HepG2 (cell line): ENCODE data around the gene CTAGE1. TPM values are rescaled to one million over a fixed set of nuclear protein-coding genes. Genes with fewer than 3 reads are reported as not detected.

Source experiments
- ATAC-seq: fragments of 200-7000 bp; cut with Tn5 transposase; 3 replicates; pipeline ENCODE4 v1.9.1; 2020; ENCODE audit warnings: mild to moderate bottlenecking, moderate library complexity
- BruUV-seq: library from RNA; stranded (reverse); fragments of 400-500 nt; replicated peaks from 2 replicates; lab custom pipeline; 2021; lab: Mats Ljungman, UMichigan
- CTCF ChIA-PET: fragments of 300-600 bp; formaldehyde crosslinking; extraction: SDS; loops from one replicate; lab custom pipeline; 2021; ENCODE audit warnings: low total read pairs, inconsistent platforms, low intra/inter-chr PET ratio; lab: Yijun Ruan, JAX
- POLR2A ChIA-PET: fragments of 350-600 bp; sonication (Branson Sonifier 250); formaldehyde crosslinking; loops from one replicate; lab custom pipeline; 2020; ENCODE audit warnings: antibody characterized with exemption, inconsistent platforms; lab: Yijun Ruan, JAX
- DNase-seq: peaks from one replicate; pipeline ENCODE4 v3.0.0-alpha.2; 2015; ENCODE audit warnings: low spot score
- FAIRE-seq: peaks from 3 replicates; lab custom pipeline; 2011; peaks lifted over from hg19 to GRCh38; lab: Jason Lieb, UNC
- H2AFZ ChIP-seq: one replicate; pipeline ENCODE4 v1.6.1; 2011; ENCODE audit warnings: low read length, inconsistent platforms
- H3K27ac ChIP-seq: fragments of 300-600 bp; 3 replicates; pipeline ENCODE4 v1.8.0; 2011; ENCODE audit warnings: mixed run types, mild to moderate bottlenecking, mixed read lengths, low read length, inconsistent platforms; ENCODE audit not compliant: insufficient read depth; ENCODE audit errors: extremely low read length
- H3K27me3 ChIP-seq, 2 experiments: fragments of 200-600 bp in 1 of 2; 2 replicates in 1 of 2; 3 replicates in 1 of 2; pipeline versions ENCODE4 v1.6.0 to v1.8.0; 2011; ENCODE audit warnings: low read length in 2 of 2, mild to moderate bottlenecking in 2 of 2, moderate library complexity in 2 of 2, inconsistent platforms in 1 of 2; ENCODE audit not compliant: insufficient read depth in 2 of 2, control insufficient read depth in 1 of 2
- H3K36me3 ChIP-seq, 2 experiments: fragments of 200-600 bp in 1 of 2; replicated peaks in 1 of 2; 2 replicates in 1 of 2; 3 replicates in 1 of 2; pipeline versions ENCODE4 v1.5.1 to v1.8.0; 2011; ENCODE audit warnings: low read length in 2 of 2, inconsistent platforms in 1 of 2; ENCODE audit not compliant: insufficient read depth in 2 of 2, control insufficient read depth in 1 of 2
- H3K4me1 ChIP-seq: 2 replicates; pipeline ENCODE4 v1.5.1; 2012; ENCODE audit warnings: low read length, inconsistent platforms; ENCODE audit not compliant: insufficient read depth
- H3K4me2 ChIP-seq: 2 replicates; pipeline ENCODE4 v1.6.0; 2011; ENCODE audit warnings: low read depth, low read length, inconsistent platforms
- H3K4me3 ChIP-seq, 3 experiments: fragments of 200-600 bp in 1 of 3; sonication (generic), shearing (Covaris generic) in 1 of 3; replicated peaks in 1 of 3; 2 replicates each; pipeline ENCODE4 v1.5.1; 2011 to 2016; ENCODE audit warnings: low read length in 3 of 3, inconsistent platforms in 2 of 3, low read depth in 2 of 3, mild to moderate bottlenecking in 2 of 3, control low read depth in 1 of 3, mixed read lengths in 1 of 3; ENCODE audit not compliant: insufficient read depth in 1 of 3
- H3K79me2 ChIP-seq: one replicate; pipeline ENCODE4 v1.6.1; 2011; ENCODE audit warnings: low read length, inconsistent platforms; ENCODE audit not compliant: insufficient read depth
- H3K9ac ChIP-seq: 2 replicates; pipeline ENCODE4 v1.6.0; 2011; ENCODE audit warnings: mild to moderate bottlenecking, low read depth, low read length, inconsistent platforms; ENCODE audit not compliant: insufficient read depth
- H3K9me3 ChIP-seq: 2 replicates; pipeline ENCODE4 v1.5.1; 2012; ENCODE audit warnings: mild to moderate bottlenecking, low read length
- H4K20me1 ChIP-seq: 2 replicates; pipeline ENCODE4 v1.6.0; 2011; ENCODE audit warnings: inconsistent platforms, mild to moderate bottlenecking, low read length, moderate library complexity; ENCODE audit not compliant: insufficient read depth
- HNF1B ChIP-seq: sonication (generic); formaldehyde crosslinking; IDR thresholded peaks from 2 replicates; pipeline ENCODE4 v1.5.1; 2020; ENCODE audit warnings: mild to moderate bottlenecking, moderate library complexity, missing genetic modification reagents
- MAFF ChIP-seq: IDR thresholded peaks from 2 replicates; pipeline ENCODE4 v1.6.1; 2011; ENCODE audit warnings: low read depth, low read length, improper control_type of control experiment
- MAFK ChIP-seq, 2 experiments: IDR thresholded peaks in 1 of 2; conservative IDR thresholded peaks in 1 of 2; 2 replicates each; pipeline ENCODE4 v1.6.1; 2011; ENCODE audit warnings: improper control_type of control experiment in 2 of 2, low read length in 2 of 2
- NFE2L2 ChIP-seq: fragments of 150-350 bp; IDR thresholded peaks from 2 replicates; pipeline ENCODE4 v1.6.1; 2014; ENCODE audit warnings: low read length
- PHB2 ChIP-seq: fragments of 450-650 bp; IDR thresholded peaks from 2 replicates; pipeline ENCODE4 v1.6.1; 2018; ENCODE audit not compliant: partially characterized antibody
- STAT6 ChIP-seq: sonication (generic); formaldehyde crosslinking; IDR thresholded peaks from 2 replicates; pipeline ENCODE4 v1.4.0; 2020; ENCODE audit warnings: missing genetic modification reagents, mild to moderate bottlenecking, borderline replicate concordance
- TEAD2 ChIP-seq: sonication (generic); formaldehyde crosslinking; IDR thresholded peaks from 2 replicates; pipeline ENCODE4 v1.9.0; 2021; ENCODE audit warnings: missing genetic modification reagents
- ZBTB10 ChIP-seq: sonication (generic); formaldehyde crosslinking; IDR thresholded peaks from 2 replicates; pipeline ENCODE4 v1.4.0; 2020; ENCODE audit warnings: missing genetic modification reagents, borderline replicate concordance
- ZNF205 ChIP-seq: IDR thresholded peaks from 2 replicates; pipeline ENCODE4 v1.6.1; 2018; ENCODE audit warnings: missing biosample characterization, missing genetic modification reagents
- ZNF333 ChIP-seq: sonication (generic); formaldehyde crosslinking; IDR thresholded peaks from 2 replicates; pipeline ENCODE4 v1.4.0; 2020; ENCODE audit warnings: mild to moderate bottlenecking, missing genetic modification reagents, borderline replicate concordance
- ZNF441 ChIP-seq: sonication (generic); formaldehyde crosslinking; IDR thresholded peaks from 2 replicates; pipeline ENCODE4 v1.7.0; 2021; ENCODE audit warnings: missing genetic modification reagents, borderline replicate concordance
- ZNF589 ChIP-seq: sonication (generic); formaldehyde crosslinking; conservative IDR thresholded peaks from 2 replicates; pipeline ENCODE4 v1.8.0; 2022; ENCODE audit warnings: mild to moderate bottlenecking, moderate library complexity, missing genetic modification reagents
- whole genome bisulfite sequencing: methylation state at CpG from one replicate; pipeline ENCODE4 v1.1.6; 2017; ENCODE audit warnings: low lambda C conversion rate; 5-methylcytosine and 5-hydroxymethylcytosine counted together
- in situ Hi-C: cut with HindIII; loops from 2 replicates; pipeline ENCODE4 v1.10.0; 2017; ENCODE audit warnings: low pct_unique_long_range_greater_than_20kb; ENCODE audit not compliant: extremely low pct_ligation_motif_present
- intact Hi-C: fragments of 100-400 bp; cut with micrococcal nuclease; formaldehyde crosslinking; loops from one replicate; pipeline ENCODE4 v1.10.0; 2022; ENCODE audit not compliant: unreplicated experiment
- polyA plus RNA-seq, 8 experiments: library from polyadenylated mRNA; depleted of rRNA in 3 of 8; stranded (reverse) in 7 of 8; unstranded in 1 of 8; fragments of >200 nt; fragmentation: Illumina TruSeq in 4 of 8; extraction: Trizol in 4 of 8; gene quantifications; 2 replicates each; pipeline versions ENCODE4 v1.2.1 to v1.2.3, GENCODE V29; 2011 to 2016; ENCODE audit warnings: low read depth in 4 of 8, missing spikeins in 1 of 8, mixed read lengths in 1 of 8; ENCODE audit not compliant: insufficient read depth in 1 of 8
- total RNA-seq, 5 experiments: library from RNA; depleted of rRNA; stranded (reverse); fragments of >200 nt; fragmentation: Illumina TruSeq; extraction: Trizol; gene quantifications; 2 replicates each; pipeline ENCODE4 v1.2.3, GENCODE V29; 2016; ENCODE audit warnings: low read depth in 1 of 5

Gene CTAGE1
- total and polyA plus RNA-seq, 2 of the 13 experiments (the other 11 are each of a cell fraction or from before 2014, with no cell fraction given): 0.02 TPM; not detected in 1

GRCh38 chr18:22377769-22378168 is 39.9 kb downstream of the CTAGE1 start:
- H3K27ac ChIP-seq: no peak overlapping the region
- in situ Hi-C loops (loop anchor here (10.0 kb wide), 1 partner anchor 187 kb away; no protein-coding TSS in a partner anchor), intact Hi-C loops (loop anchor here (10.0 kb wide), 1 partner anchor 187 kb away; no protein-coding TSS in a partner anchor)
- no peaks in the 10 kb centered on the region for H3K79me2 ChIP-seq
- H3K4me2 ChIP-seq: no peak overlapping the region
- no peak overlapping the region for H3K9ac ChIP-seq
- H3K36me3 ChIP-seq: no peaks in the 10 kb centered on the region
- H3K4me1 ChIP-seq: no peaks in the 10 kb centered on the region
- H4K20me1 ChIP-seq: no peaks in the 10 kb centered on the region
- DNase-seq (no peak), FAIRE-seq (no peak), ATAC-seq (no peak)
- no TSS peak for BruUV-seq
- no peak overlapping the region for H3K4me3 ChIP-seq
- H3K27me3 ChIP-seq: no peaks in the 10 kb centered on the region
- WGBS: 56% methylated on average over 1 of the region's 1 CpG
- no peak overlapping the region for H2AFZ ChIP-seq
- POLR2A ChIA-PET: no interaction called here
- H3K9me3 ChIP-seq: no peaks in the 10 kb centered on the region
- 0 out of 2 replicates have a peak, but pooled peaks have one; percentile 36 for TF ChIP-seq MAFF
- TF ChIP-seq TEAD2: no peak
- peak; percentile 59 for TF ChIP-seq NFE2L2
- TF ChIP-seq PHB2: no peak
- no peak for TF ChIP-seq ZNF589 (CRISPR knock-in tag)
- peak; percentile 57 to 74 for TF ChIP-seq MAFK (conservative IDR thresholded peaks at IDR 0.05 in 1 of 2, IDR thresholded peaks at IDR 0.05 in 1 of 2; ENCODE audit: low read length in 2 of 2)
- CTCF ChIA-PET: no interaction called here

- no peak overlapping the region for H2AFZ ChIP-seq
- H3K27me3 ChIP-seq: no peaks in the 10 kb centered on the region
- 62% methylated on average over 4 of the region's 4 CpGs for WGBS
- H3K27ac ChIP-seq: no peak overlapping the region
- no peaks in the 10 kb centered on the region for H4K20me1 ChIP-seq
- FAIRE-seq: no peak
- H3K4me3 ChIP-seq: no peak overlapping the region
- ChIA-PET CTCF (no interaction called here), POLR2A (no interaction called here)
- no peak overlapping the region for H3K4me2 ChIP-seq
- in situ Hi-C loops (loop anchor here (10.0 kb wide), 1 partner anchor 194 kb away; no protein-coding TSS in a partner anchor), intact Hi-C loops (loop anchor here (10.0 kb wide), 1 partner anchor 194 kb away; no protein-coding TSS in a partner anchor)
- H3K9ac ChIP-seq: no peak overlapping the region
- BruUV-seq: no TSS peak
- DNase-seq: no peak
- no peak for ATAC-seq
- H3K79me2 ChIP-seq: no peaks in the 10 kb centered on the region
- no peaks in the 10 kb centered on the region for H3K9me3 ChIP-seq
- H3K4me1 ChIP-seq: no peaks in the 10 kb centered on the region
- no peaks in the 10 kb centered on the region for H3K36me3 ChIP-seq
- TF ChIP-seq ZNF333 (CRISPR knock-in tag): no peak
- no peak for TF ChIP-seq ZNF205 (CRISPR knock-in tag)
- TF ChIP-seq HNF1B (CRISPR knock-in tag): no peak
- no peak for TF ChIP-seq STAT6 (CRISPR knock-in tag)
- no peak for TF ChIP-seq ZBTB10 (CRISPR knock-in tag)
- TF ChIP-seq ZNF441 (CRISPR knock-in tag): no peak
These were observed 47.3 kb downstream of the CTAGE1 start for GRCh38 chr18:22370414-22370813.
